H9 (cell line): ENCODE data around the gene POLD1. TPM values are rescaled to one million over a fixed set of nuclear protein-coding genes. Genes with fewer than 3 reads are reported as not detected.

ENCODE experiments used
- DNase-seq: peaks from one replicate; pipeline ENCODE4 v3.0.0-alpha.2; 2017
- H2AFZ ChIP-seq: one replicate; pipeline ENCODE4 v1.6.1; 2013; ENCODE audit warnings: mild to moderate bottlenecking, low read length, control low read depth, moderate library complexity
- H2AK5ac ChIP-seq: 2 replicates; pipeline ENCODE4 v1.6.1; 2013; ENCODE audit warnings: low read length, control low read depth, mixed read lengths; ENCODE audit not compliant: insufficient read length
- H2BK120ac ChIP-seq: one replicate; pipeline ENCODE4 v1.6.1; 2013; ENCODE audit warnings: low read depth, mild to moderate bottlenecking, low read length, control low read depth, inconsistent platforms; ENCODE audit not compliant: poor library complexity, severe bottlenecking
- H2BK12ac ChIP-seq: 2 replicates; pipeline ENCODE4 v1.6.1; 2013; ENCODE audit warnings: low read length, control low read depth, mixed read lengths, low read depth; ENCODE audit not compliant: insufficient read length
- H2BK15ac ChIP-seq: 2 replicates; pipeline ENCODE4 v1.6.1; 2013; ENCODE audit warnings: low read depth, low read length, control low read depth
- H2BK20ac ChIP-seq: one replicate; pipeline ENCODE4 v1.6.1; 2013; ENCODE audit warnings: low read depth, mild to moderate bottlenecking, low read length, control low read depth, inconsistent platforms; ENCODE audit not compliant: poor library complexity, severe bottlenecking
- H2BK5ac ChIP-seq: 2 replicates; pipeline ENCODE4 v1.6.1; 2013; ENCODE audit warnings: low read length, control low read depth, mixed read lengths; ENCODE audit not compliant: insufficient read length
- H3K14ac ChIP-seq: 2 replicates; pipeline ENCODE4 v1.6.1; 2013; ENCODE audit warnings: low read length, control low read depth; ENCODE audit not compliant: insufficient read depth
- H3K18ac ChIP-seq: 2 replicates; pipeline ENCODE4 v1.6.1; 2013; ENCODE audit warnings: low read depth, mild to moderate bottlenecking, mixed read lengths, low read length, control low read depth; ENCODE audit not compliant: insufficient read length
- H3K23ac ChIP-seq: 2 replicates; pipeline ENCODE4 v1.6.1; 2013; ENCODE audit warnings: low read length, control low read depth, mixed read lengths, low read depth; ENCODE audit not compliant: insufficient read length
- H3K23me2 ChIP-seq: 2 replicates; pipeline ENCODE4 v1.6.1; 2013; ENCODE audit warnings: low read depth, mild to moderate bottlenecking, mixed read lengths, low read length, control low read depth; ENCODE audit not compliant: insufficient read length, poor library complexity, severe bottlenecking
- H3K27ac ChIP-seq: 2 replicates; pipeline ENCODE4 v1.5.1; 2013; ENCODE audit warnings: low read length, control low read depth, mixed read lengths, low read depth; ENCODE audit not compliant: insufficient read length
- H3K27me3 ChIP-seq: 2 replicates; pipeline ENCODE4 v1.6.1; 2013; ENCODE audit warnings: low read length, control low read depth, inconsistent platforms; ENCODE audit not compliant: insufficient read depth
- H3K4ac ChIP-seq: 2 replicates; pipeline ENCODE4 v1.6.1; 2013; ENCODE audit warnings: low read depth, mild to moderate bottlenecking, control low read depth, inconsistent platforms, low read length, moderate library complexity
- H3K4me1 ChIP-seq: 2 replicates; pipeline ENCODE4 v1.6.1; 2013; ENCODE audit warnings: low read length, control low read depth, inconsistent platforms; ENCODE audit not compliant: insufficient read depth
- H3K4me2 ChIP-seq: 2 replicates; pipeline ENCODE4 v1.6.1; 2013; ENCODE audit warnings: low read length, control low read depth, mixed read lengths; ENCODE audit not compliant: insufficient read length, insufficient read depth
- H3K56ac ChIP-seq: 2 replicates; pipeline ENCODE4 v1.6.1; 2013; ENCODE audit warnings: low read depth, mild to moderate bottlenecking, mixed read lengths, low read length, control low read depth; ENCODE audit not compliant: insufficient read length
- H3K79me1 ChIP-seq: 2 replicates; pipeline ENCODE4 v1.6.1; 2013; ENCODE audit warnings: low read depth, mild to moderate bottlenecking, moderate library complexity, low read length, control low read depth, inconsistent platforms; ENCODE audit not compliant: insufficient read depth, poor library complexity, severe bottlenecking
- H3K79me2 ChIP-seq: 2 replicates; pipeline ENCODE4 v1.6.1; 2013; ENCODE audit warnings: low read length, control low read depth, inconsistent platforms; ENCODE audit not compliant: insufficient read depth
- H3K9ac ChIP-seq: 2 replicates; pipeline ENCODE4 v1.6.1; 2013; ENCODE audit warnings: low read length, control low read depth, mixed read lengths; ENCODE audit not compliant: insufficient read length; ENCODE audit errors: extremely low read depth
- H3K9me3 ChIP-seq: one replicate; pipeline ENCODE4 v1.6.1; 2013; ENCODE audit warnings: low read depth, low read length, inconsistent platforms; ENCODE audit not compliant: control insufficient read depth
- H3T11ph ChIP-seq: one replicate; pipeline ENCODE4 v1.6.1; 2013; ENCODE audit warnings: mild to moderate bottlenecking, low read length, control low read depth, inconsistent platforms
- H4K20me1 ChIP-seq: one replicate; pipeline ENCODE4 v1.6.1; 2013; ENCODE audit not compliant: control insufficient read depth, insufficient read length, insufficient read depth
- H4K5ac ChIP-seq: 2 replicates; pipeline ENCODE4 v1.6.1; 2013; ENCODE audit warnings: low read depth, mild to moderate bottlenecking, mixed read lengths, low read length, control low read depth; ENCODE audit not compliant: insufficient read length
- H4K8ac ChIP-seq: replicated peaks from 2 replicates; pipeline ENCODE4 v1.6.1; 2013; ENCODE audit warnings: low read length, control low read depth, mixed read lengths, low read depth; ENCODE audit not compliant: insufficient read length
- H4K91ac ChIP-seq: 2 replicates; pipeline ENCODE4 v1.6.1; 2013; ENCODE audit warnings: low read depth, mild to moderate bottlenecking, moderate library complexity, mixed read lengths, low read length, control low read depth; ENCODE audit not compliant: insufficient read length
- H3K27ac Mint-ChIP-seq, 3 experiments: 2 replicates in 2 of 3; 3 replicates in 1 of 3; pipeline ENCODE4 v1.8.0; 2020 to 2021; ENCODE audit warnings: mixed read lengths in 3 of 3, mild to moderate bottlenecking in 1 of 3, moderate library complexity in 1 of 3
- H3K27me3 Mint-ChIP-seq: 2 replicates; pipeline ENCODE4 v1.8.0; 2021; ENCODE audit warnings: low read depth, mild to moderate bottlenecking, moderate library complexity, mixed read lengths
- H3K36me3 Mint-ChIP-seq, 3 experiments: 2 replicates in 2 of 3; 3 replicates in 1 of 3; pipeline ENCODE4 v1.8.0; 2020 to 2021; ENCODE audit warnings: low read depth in 3 of 3, mixed read lengths in 3 of 3; ENCODE audit not compliant: insufficient read depth in 1 of 3
- H3K4me1 Mint-ChIP-seq, 2 experiments: 2 replicates each; pipeline ENCODE4 v1.8.0; 2020; ENCODE audit warnings: mixed read lengths in 2 of 2
- H3K4me3 Mint-ChIP-seq, 2 experiments: 2 replicates in 1 of 2; 3 replicates in 1 of 2; pipeline ENCODE4 v1.8.0; 2020 to 2021; ENCODE audit warnings: mild to moderate bottlenecking in 2 of 2, mixed read lengths in 2 of 2, moderate library complexity in 1 of 2
- H3K9me3 Mint-ChIP-seq, 2 experiments: 2 replicates in 1 of 2; 3 replicates in 1 of 2; pipeline ENCODE4 v1.8.0; 2020; ENCODE audit warnings: mild to moderate bottlenecking in 2 of 2, mixed read lengths in 2 of 2, moderate library complexity in 1 of 2
- CTCF ChIP-seq: fragments of 200-600 bp; sonication (generic); conservative IDR thresholded peaks from 3 replicates; pipeline ENCODE4 v1.8.0; 2021; ENCODE audit warnings: antibody characterized with exemption, mild to moderate bottlenecking
- WGBS: extraction: QIAGEN DNeasy Blood & Tissue Kit; methylation state at CpG from one replicate; pipeline ENCODE4 v1.1.7; 2013; ENCODE audit warnings: missing lambda C conversion rate, low lambda C conversion rate, mixed read lengths; ENCODE audit not compliant: insufficient read length; ENCODE audit errors: extremely low coverage; 5-methylcytosine and 5-hydroxymethylcytosine counted together
- total RNA-seq: library from RNA; stranded (reverse); gene quantifications from 2 replicates; pipeline ENCODE4 v1.2.1, GENCODE V29; 2021

POLD1 gene
- total RNA-seq, 1 experiment from 2014 or later, result 165 TPM

GRCh38 chr19:50449236-50449899 is 65.2 kb downstream of the POLD1 start:
- no peaks in the 10 kb centered on the region for H3K23me2 ChIP-seq
- no peak overlapping the region for H3K4ac ChIP-seq
- H4K91ac ChIP-seq, result no peak overlapping the region
- no peak overlapping the region for H2BK20ac ChIP-seq
- Mint-ChIP-seq H3K4me3 (no peak overlapping the region), H3K27ac (no peak overlapping the region), H3K27me3 (peaks cover 2% of the 10 kb centered on the region), H3K9me3 (peaks cover 2 to 4% of the 10 kb centered on the region in 2 experiments; a peak in 4 of 5 replicates), H3K36me3 (peaks cover 0 to 9% (median 6%) of the 10 kb centered on the region in 3 experiments; a peak in 5 of 7 replicates), H3K4me1 (peaks cover 0 to 10% of the 10 kb centered on the region in 2 experiments; a peak in 2 of 4 replicates)
- no peak overlapping the region for H4K8ac ChIP-seq
- WGBS, result no CpG with 5 or more reads among the region's 14 CpGs
- no peak overlapping the region for H3K4me2 ChIP-seq
- no peak overlapping the region for H3K9ac ChIP-seq
- peaks cover 6% of the 10 kb centered on the region for H4K20me1 ChIP-seq
- DNase-seq, result no peak
- no peaks in the 10 kb centered on the region for H3K79me1 ChIP-seq
- no peak overlapping the region for H2BK120ac ChIP-seq
- H2AFZ ChIP-seq, result no peak overlapping the region
- no peaks in the 10 kb centered on the region for H3K9me3 ChIP-seq
- H3K23ac ChIP-seq, result no peak overlapping the region
- no peaks in the 10 kb centered on the region for H3K27me3 ChIP-seq
- no peak overlapping the region for H3K56ac ChIP-seq
- H2BK5ac ChIP-seq, result no peak overlapping the region
- no peaks in the 10 kb centered on the region for H3K4me1 ChIP-seq
- H2AK5ac ChIP-seq, result no peak overlapping the region
- H3T11ph ChIP-seq, result no peak overlapping the region
- H2BK15ac ChIP-seq, result no peak overlapping the region
- H3K27ac ChIP-seq, result no peak overlapping the region
- H3K79me2 ChIP-seq, result no peaks in the 10 kb centered on the region
- no peak overlapping the region for H3K14ac ChIP-seq
- no peak overlapping the region for H4K5ac ChIP-seq
- no peak for TF ChIP-seq CTCF
- H3K18ac ChIP-seq, result no peak overlapping the region
- H2BK12ac ChIP-seq, result no peak overlapping the region
